GM18519 (cell line): ENCODE data around the gene LCNL1.

Experiments used
- ATAC-seq: cut with Tn5 transposase; IDR thresholded peaks from one replicate; pipeline ENCODE4 v1.9.1; 2021; ENCODE audit warnings: mild to moderate bottlenecking, moderate library complexity; ENCODE audit not compliant: unreplicated experiment, low FRiP score

Gene LCNL1

DNA sequence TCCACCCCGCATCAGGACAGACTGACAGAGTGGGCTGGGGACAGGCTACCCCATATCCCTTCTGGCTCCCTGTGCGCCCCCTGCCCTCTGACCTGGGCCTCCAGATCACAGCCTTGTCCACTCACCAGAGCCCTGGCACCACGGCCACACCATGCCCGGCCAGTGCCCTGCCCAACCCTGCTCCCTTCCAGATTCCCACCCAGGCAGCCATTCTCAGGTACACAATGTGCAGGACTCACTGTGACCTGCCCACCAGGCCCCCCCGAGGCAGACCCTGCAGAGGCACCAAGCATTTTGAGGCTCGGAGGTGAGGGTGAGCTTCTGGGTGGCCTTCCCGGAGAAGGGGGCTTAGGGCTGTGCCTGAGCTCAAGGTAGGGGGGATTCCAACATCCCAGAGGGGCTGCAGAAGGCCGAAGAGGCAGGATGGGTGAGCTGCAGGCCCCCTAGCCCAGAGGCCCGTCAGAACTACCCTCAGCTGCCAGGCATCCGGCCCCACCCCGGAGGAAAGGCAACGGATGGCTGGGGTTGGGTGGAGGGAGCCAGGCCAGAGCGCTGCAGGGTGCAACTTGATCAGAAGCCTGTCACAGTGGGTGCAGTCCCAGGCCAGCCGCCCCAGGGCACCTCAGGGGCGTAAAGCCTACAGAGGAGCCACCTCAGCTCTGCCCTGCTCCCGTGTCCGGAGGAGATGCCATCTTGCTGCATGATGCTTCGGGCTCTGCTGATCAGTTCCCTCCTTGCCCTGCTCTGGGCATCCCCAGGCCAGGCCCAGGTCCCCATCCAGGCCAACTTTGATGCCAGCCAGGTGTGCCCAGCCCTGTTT, at the start of gene LCNL1:
Gene LCNL1, plus strand, starts transcription at position 762 of the 820 bp plus-strand sequence. CDS start 594 bp downstream, outside the sequence.
- ATAC-seq = no peak

- ATAC-seq = no peak
These were observed 48.5 kb upstream of the LCNL1 start for GRCh38 chr9:136934277-136934676.

- no peak for ATAC-seq
These were observed 47.1 kb upstream of the LCNL1 start for GRCh38 chr9:136935651-136936050.

- ATAC-seq = no peak
These were observed 46.1 kb upstream of the LCNL1 start for GRCh38 chr9:136936645-136937170.

DNA sequence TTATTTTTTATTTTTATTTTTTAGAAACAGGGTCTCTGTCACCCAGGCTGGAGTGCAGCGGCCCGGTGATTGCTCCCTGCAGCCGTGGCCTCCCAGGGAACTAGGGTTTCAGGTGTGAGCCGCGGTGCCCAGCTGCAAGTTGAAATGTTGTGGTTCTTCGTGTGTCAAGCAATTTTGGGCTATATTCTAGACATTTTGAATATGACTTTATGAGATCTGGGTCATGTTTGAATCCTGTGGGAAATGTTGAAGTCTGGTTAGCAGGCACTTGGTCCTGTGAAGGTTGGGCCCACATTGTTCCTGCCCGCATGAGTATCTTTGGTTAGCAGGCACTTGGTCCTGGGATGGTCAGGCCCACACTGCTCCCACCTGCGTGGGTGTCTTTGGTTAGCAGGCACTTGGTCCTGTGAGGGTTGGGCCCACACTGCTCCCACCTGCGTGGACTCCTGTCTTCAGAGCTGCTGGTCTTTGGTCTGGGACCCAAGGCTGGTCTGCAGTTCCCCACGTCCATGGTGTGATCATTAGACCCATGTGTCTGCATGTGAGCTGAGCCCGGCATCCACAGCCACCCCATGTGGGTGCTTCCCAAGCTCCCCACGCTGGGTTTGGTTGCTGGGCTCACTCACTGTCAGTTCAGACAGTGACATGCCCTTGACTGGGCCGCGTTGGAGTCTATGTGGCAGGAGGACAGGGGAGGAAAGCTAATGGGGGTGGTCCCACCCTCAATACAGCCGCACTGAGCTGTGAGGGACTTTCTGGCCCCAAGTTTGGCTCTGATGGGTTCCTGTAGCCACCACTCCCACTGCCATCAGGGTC, 45.4 kb upstream of the LCNL1 start:
- ATAC-seq = no peak

- no peak for ATAC-seq
These were observed 43.3 kb upstream of the LCNL1 start for GRCh38 chr9:136939431-136939995.

GRCh38 chr9:136939996-136940525, 42.7 kb upstream of the LCNL1 start:
- ATAC-seq = no peak

- ATAC-seq = no peak
These were observed 42.1 kb upstream of the LCNL1 start for GRCh38 chr9:136940526-136941230.

- no peak for ATAC-seq
These were observed 41.3 kb upstream of the LCNL1 start for GRCh38 chr9:136941231-136942111.

DNA sequence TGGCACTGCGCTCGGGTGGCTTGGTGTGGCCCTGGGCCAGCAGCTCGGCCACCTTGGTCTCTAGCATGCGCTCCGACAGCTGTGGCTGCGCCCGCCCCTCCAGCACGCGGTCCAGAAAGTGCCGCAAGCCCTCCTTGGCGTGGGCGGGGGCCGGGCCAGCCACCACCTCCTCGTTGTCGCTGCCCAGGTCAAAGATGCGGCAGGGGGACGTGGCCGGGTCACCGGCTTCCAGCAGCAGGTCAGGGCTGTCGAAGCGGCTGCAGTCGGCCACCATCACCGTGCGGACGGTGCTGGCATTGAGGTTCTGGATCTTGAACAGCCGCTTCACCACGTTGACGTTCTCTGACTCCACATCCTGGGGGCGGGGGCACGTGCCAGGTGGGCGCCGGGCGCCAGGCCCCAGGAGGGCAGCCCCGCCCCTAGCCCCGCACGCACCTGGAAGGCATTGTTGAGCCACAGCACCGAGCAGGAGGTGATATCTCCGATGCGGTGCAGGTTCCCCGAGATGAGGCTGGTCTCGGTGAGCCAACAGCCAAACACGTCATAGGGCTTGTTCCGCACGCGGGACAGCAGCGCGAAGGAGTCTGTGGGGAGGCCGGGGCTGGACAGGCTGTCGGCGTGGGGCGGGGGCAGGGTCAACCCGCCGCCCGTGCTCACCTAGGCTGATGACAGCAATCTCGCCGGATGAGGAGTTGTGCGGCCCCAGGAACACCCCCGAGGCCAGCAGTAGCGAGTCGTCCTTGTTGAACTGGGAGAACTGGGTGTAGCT, 40.5 kb upstream of the LCNL1 start:
- ATAC-seq = no peak

- ATAC-seq = no peak
These were observed 39.9 kb upstream of the LCNL1 start for GRCh38 chr9:136942881-136943230.

DNA sequence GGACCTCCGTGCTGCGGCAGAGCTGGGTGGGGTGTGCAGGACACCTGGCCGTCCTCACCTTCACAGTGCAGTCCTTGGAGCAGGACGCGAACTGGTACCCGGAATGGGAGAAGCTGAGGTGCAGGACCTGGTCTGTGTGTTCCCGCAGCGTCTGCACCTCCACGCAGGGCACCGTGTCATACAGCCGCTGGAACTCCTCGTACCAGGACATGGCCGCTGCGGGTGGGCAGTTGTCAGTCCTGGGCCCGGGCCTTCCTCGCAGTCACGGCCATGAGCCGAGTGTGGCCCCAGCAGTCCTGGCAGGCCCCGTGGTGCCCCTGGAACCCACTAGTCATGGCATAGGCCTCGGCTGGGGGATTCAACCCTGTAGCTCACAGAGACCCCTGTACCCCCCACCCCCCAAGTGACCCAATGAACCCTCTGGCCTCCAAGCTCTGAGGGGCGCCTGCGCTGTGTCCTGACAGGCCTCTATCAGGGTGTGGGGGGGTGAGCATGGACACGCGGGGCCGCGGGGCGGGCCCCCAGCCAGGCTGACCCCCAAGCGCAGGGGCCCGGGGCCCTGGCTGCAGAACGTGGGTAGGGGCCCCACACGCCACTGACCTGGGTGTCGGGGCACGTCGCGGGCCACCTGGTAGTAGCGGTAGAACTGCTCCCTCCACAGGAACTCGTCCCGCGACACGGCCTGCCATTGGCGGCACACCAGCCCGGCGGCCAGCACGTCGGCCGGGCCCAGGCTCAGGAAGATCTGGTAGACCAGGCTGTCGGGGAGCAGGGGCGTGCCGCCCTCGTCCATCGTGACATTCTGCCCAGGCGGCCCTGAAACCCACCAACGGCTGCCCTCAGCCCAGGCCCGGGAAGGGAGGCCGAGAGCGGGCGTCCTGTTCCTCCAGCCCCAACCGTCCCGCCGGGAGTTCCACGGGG, 39.2 kb upstream of the LCNL1 start:
- ATAC-seq = peak; percentile 2

DNA sequence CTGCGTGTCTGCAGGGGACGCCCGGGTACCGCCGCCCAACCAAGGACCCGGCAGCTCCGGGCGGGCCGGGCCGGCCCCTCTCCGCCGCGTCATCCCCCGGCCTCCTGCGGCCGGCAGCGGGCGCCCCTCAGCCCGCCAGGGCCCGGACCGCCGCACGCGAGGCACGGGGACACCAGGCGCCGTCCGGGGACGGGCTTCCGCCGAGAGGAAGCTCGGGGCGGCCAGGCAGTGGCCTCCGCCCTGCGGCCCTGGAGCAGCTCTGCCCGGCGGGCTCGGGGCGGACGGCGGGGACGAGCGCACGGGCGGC, 38.6 kb upstream of the LCNL1 start:
- ATAC-seq = peak; percentile 23

DNA sequence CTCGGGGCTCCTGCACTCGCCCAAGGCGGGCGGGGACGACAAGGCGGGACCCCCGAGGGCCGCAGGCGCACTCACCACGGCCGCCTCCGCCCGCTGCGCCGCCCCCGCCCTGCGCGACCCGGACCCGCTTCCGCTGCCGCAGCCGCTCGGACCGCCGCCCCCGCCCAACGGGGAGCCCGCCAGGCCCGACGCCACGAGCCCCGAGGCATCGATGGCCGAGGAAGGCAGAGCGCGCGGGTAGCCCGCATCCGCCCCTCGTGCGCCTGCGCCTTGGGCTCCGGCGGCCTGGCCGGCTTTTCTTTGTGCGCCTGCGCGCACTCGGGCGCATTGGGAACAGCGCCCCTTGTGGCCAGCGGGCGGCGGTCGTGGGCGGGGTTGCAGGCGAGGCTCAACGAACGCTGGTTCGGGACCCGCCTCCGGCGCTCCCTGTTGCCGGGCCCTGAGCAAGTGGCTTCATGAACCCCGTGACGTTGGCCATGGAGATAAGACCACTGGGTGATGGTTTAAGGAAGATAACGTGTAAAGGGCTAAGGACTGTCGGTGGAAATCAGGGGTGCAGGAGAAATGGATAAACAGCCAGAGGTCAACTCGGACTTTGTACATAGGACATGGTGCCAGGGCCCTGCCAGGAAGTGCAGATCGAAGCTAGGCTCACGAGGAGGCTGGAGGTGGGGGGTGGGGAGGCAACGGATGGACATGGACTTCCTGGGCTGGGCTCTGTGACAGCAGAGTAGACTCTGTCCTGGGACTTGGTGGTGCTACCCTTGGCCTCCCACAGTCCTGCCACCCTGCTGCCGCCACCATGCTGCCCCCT, 38.1 kb upstream of the LCNL1 start, which contains the start of the genes C8G and FBXW5:
Gene C8G, plus strand, starts transcription at position 725 of the 814 bp plus-strand sequence. Its CDS starts 78 bp downstream, at position 803.
Gene FBXW5, minus strand, starts transcription at position 220 of the 814 bp plus-strand sequence. CDS start 655 bp downstream, outside the sequence.
- peak; percentile 40 for ATAC-seq

DNA sequence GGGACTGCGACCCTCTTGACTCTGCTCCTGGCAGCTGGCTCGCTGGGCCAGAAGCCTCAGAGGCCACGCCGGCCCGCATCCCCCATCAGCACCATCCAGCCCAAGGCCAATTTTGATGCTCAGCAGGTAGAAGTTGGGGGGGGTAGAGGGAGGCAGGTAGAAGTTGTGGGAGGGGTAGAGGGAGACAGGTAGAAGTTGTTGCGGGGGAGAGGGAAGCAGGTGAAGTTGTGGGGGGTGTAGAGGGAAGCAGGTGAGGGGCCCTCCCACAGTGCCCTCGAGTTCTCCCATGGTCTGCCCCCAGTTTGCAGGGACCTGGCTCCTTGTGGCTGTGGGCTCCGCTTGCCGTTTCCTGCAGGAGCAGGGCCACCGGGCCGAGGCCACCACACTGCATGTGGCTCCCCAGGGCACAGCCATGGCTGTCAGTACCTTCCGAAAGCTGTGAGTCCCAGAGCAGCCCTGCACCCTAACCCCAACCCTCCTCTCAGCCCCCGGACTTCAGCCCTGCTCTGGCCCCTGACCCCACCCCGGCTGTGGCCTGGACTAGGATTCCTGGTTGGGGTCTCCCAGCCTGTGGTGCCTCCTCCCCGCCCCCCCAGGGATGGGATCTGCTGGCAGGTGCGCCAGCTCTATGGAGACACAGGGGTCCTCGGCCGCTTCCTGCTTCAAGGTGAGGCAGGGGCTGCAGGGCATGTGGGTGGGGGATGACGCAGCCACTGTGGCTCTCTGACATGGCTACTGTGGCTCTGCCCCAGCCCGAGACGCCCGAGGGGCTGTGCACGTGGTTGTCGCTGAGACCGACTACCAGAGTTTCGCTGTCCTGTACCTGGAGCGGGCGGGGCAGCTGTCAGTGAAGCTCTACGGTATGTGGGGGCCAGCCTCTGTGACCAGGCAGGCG, 37.2 kb upstream of the LCNL1 start:
- no peak for ATAC-seq
